B cell (primary cell): ENCODE measurements around the gene DAB2IP. TPM values are rescaled to one million over a fixed set of nuclear protein-coding genes. Genes with fewer than 3 reads are reported as not detected.

Experiments used
- ATAC-seq: fragments of 200-7000 bp; cut with Tn5 transposase; one replicate; pipeline ENCODE4 v1.10.0; 2021; ENCODE audit warnings: low read depth, mild to moderate bottlenecking, moderate number of reproducible peaks, moderate library complexity
- CTCF ChIA-PET: fragments of 350-600 bp; sonication (Branson Sonifier 250); formaldehyde crosslinking; loops from one replicate; lab custom pipeline; 2021; ENCODE audit warnings: antibody characterized with exemption, inconsistent platforms; lab: Charles Lee
- POLR2A ChIA-PET: fragments of 350-600 bp; sonication (Branson Sonifier 250); formaldehyde crosslinking; loops from one replicate; lab custom pipeline; 2021; ENCODE audit warnings: antibody characterized with exemption; lab: Charles Lee
- DNase-seq: peaks from one replicate; pipeline ENCODE4 v3.0.0; 2013
- H2AFZ ChIP-seq: 2 replicates; pipeline ENCODE4 v1.6.1; 2012; ENCODE audit warnings: mild to moderate bottlenecking, low read depth, low read length; ENCODE audit not compliant: insufficient read depth, poor library complexity, severe bottlenecking
- H3K27ac ChIP-seq, 2 donors: 1 replicate in 1 of 2; 2 replicates in 1 of 2; pipeline ENCODE4 v1.5.1; 2012 to 2013; ENCODE audit warnings: low read length in 2 of 2, mild to moderate bottlenecking in 2 of 2, moderate library complexity in 1 of 2
- H3K27me3 ChIP-seq, 4 experiments: fragments of 200-600 bp in 1 of 4; sonication (generic) in 1 of 4; replicated peaks in 1 of 4; 1 replicate in 2 of 4; 2 replicates in 2 of 4; pipeline versions ENCODE4 v1.6.1 to v1.7.0; 2013 to 2016; ENCODE audit warnings: low read length in 3 of 4, mild to moderate bottlenecking in 2 of 4, mixed read lengths in 1 of 4, moderate library complexity in 1 of 4; ENCODE audit not compliant: insufficient read depth in 4 of 4, control insufficient read depth in 3 of 4; ENCODE audit errors: control extremely low read depth in 1 of 4
- H3K36me3 ChIP-seq, 2 experiments: replicated peaks in 1 of 2; 1 replicate in 1 of 2; 2 replicates in 1 of 2; pipeline versions ENCODE4 v1.6.1 to v1.7.1; 2013; ENCODE audit warnings: low read length in 1 of 2; ENCODE audit not compliant: insufficient read depth in 2 of 2, control insufficient read depth in 1 of 2; ENCODE audit errors: control extremely low read depth in 1 of 2, extremely low read depth in 1 of 2
- H3K4me1 ChIP-seq, 2 donors: fragments of 200-600 bp in 1 of 2; sonication (generic) in 1 of 2; 1 replicate in 1 of 2; 2 replicates in 1 of 2; pipeline versions ENCODE4 v1.5.1 to v1.6.1; 2013 to 2017; ENCODE audit warnings: low read length in 2 of 2; ENCODE audit not compliant: control insufficient read depth in 2 of 2, insufficient read depth in 2 of 2
- H3K4me2 ChIP-seq: replicated peaks from 2 replicates; pipeline ENCODE3; 2012; ENCODE audit warnings: mild to moderate bottlenecking, low read depth, low read length; ENCODE audit not compliant: poor library complexity, severe bottlenecking
- H3K4me3 ChIP-seq, 5 experiments: fragments of 200-600 bp in 1 of 5; sonication (generic) in 1 of 5; 1 replicate in 3 of 5; 2 replicates in 2 of 5; pipeline versions ENCODE4 v1.5.1 to v1.7.0; 2011 to 2016; ENCODE audit warnings: low read length in 4 of 5, mild to moderate bottlenecking in 4 of 5, low read depth in 2 of 5, control low read depth in 1 of 5, moderate library complexity in 1 of 5; ENCODE audit not compliant: insufficient read depth in 1 of 5; ENCODE audit errors: control extremely low read depth in 1 of 5, extremely low read depth in 1 of 5
- H3K79me2 ChIP-seq: fragments of 200-600 bp; sonication (generic); one replicate; pipeline ENCODE4 v1.6.0; 2016; ENCODE audit warnings: low read length; ENCODE audit not compliant: control insufficient read depth, insufficient read depth
- H3K9ac ChIP-seq: fragments of 200-600 bp; sonication (generic); 2 replicates; pipeline ENCODE4 v1.6.1; 2017; ENCODE audit warnings: mild to moderate bottlenecking, low read length, moderate library complexity
- H3K9me3 ChIP-seq, 3 donors: one replicate each; pipeline versions ENCODE4 v1.6.1 to v1.7.1; 2013; ENCODE audit warnings: low read length in 2 of 3; ENCODE audit not compliant: control insufficient read depth in 2 of 3, insufficient read depth in 1 of 3; ENCODE audit errors: control extremely low read depth in 1 of 3
- H4K20me1 ChIP-seq: 2 replicates; pipeline ENCODE4 v1.6.0; 2012; ENCODE audit warnings: mild to moderate bottlenecking, low read length; ENCODE audit not compliant: insufficient read depth, control insufficient read depth, poor library complexity, severe bottlenecking
- H3K27ac Mint-ChIP-seq: one replicate; pipeline ENCODE4 v1.8.0; 2021; ENCODE audit warnings: mixed read lengths
- H3K27me3 Mint-ChIP-seq: one replicate; pipeline ENCODE4 v1.8.0; 2021; ENCODE audit warnings: mixed read lengths
- H3K4me1 Mint-ChIP-seq: one replicate; pipeline ENCODE4 v1.8.0; 2021; ENCODE audit warnings: mixed read lengths
- H3K4me3 Mint-ChIP-seq: one replicate; pipeline ENCODE4 v1.8.0; 2021; ENCODE audit warnings: mixed read lengths
- H3K9me3 Mint-ChIP-seq: one replicate; pipeline ENCODE4 v1.8.0; 2022; ENCODE audit warnings: mixed read lengths; ENCODE audit not compliant: insufficient read depth
- CTCF ChIP-seq: fragments of 200-600 bp; IDR thresholded peaks from one replicate; pipeline ENCODE4 v1.8.0; 2022; ENCODE audit warnings: antibody characterized with exemption, mild to moderate bottlenecking
- EZH2 ChIP-seq: IDR thresholded peaks from 2 replicates; pipeline ENCODE4 v1.6.1; 2012; ENCODE audit warnings: borderline replicate concordance, low read depth, mild to moderate bottlenecking, moderate library complexity, low read length; ENCODE audit not compliant: insufficient read depth, poor library complexity, severe bottlenecking
- WGBS: methylation state at CpG from one replicate; pipeline ENCODE4 v1.1.5; 2013; ENCODE audit warnings: missing lambda C conversion rate; ENCODE audit not compliant: insufficient coverage; 5-methylcytosine and 5-hydroxymethylcytosine counted together
- intact Hi-C: fragments of 100-400 bp; cut with micrococcal nuclease; formaldehyde crosslinking; loops from one replicate; pipeline ENCODE4 v1.10.0; 2022
- polyA plus RNA-seq: library from polyadenylated mRNA; depleted of rRNA; stranded (reverse); fragments of >200 nt; gene quantifications from 2 replicates; pipeline ENCODE4 v1.2.3, GENCODE V29; 2012
- total RNA-seq, 2 donors: library from RNA; stranded (reverse); fragments of 120-200 nt in 1 of 2; gene quantifications; 1 replicate in 1 of 2; 2 replicates in 1 of 2; pipeline versions ENCODE4 v1.2.3 to v1.2.4, GENCODE V29; 2013 to 2022

DAB2IP gene
- total and polyA plus RNA-seq, 2 donors (not counting 1 experiment from before 2014, with no cell fraction given), result 1.1 to 3.9 TPM

GRCh38 chr9:121633119-121633714 is 18.2 kb upstream of the DAB2IP start:
- Mint-ChIP-seq H3K27ac (no peak overlapping the region), H3K27me3 (peaks cover 24% of the 10 kb centered on the region), H3K4me1 (peaks cover 10% of the 10 kb centered on the region), H3K4me3 (no peak overlapping the region), H3K9me3 (no peaks in the 10 kb centered on the region)
- DNase-seq (no peak), ATAC-seq (no peak)
- Histone ChIP-seq H3K9ac (no peak overlapping the region), H2AFZ (no peak overlapping the region), H3K9me3 (no peaks in the 10 kb centered on the region), H3K4me3 (no peak overlapping the region), H3K27me3 (peaks cover 0 to 13% (median 1%) of the 10 kb centered on the region in 4 experiments), H3K79me2 (no peaks in the 10 kb centered on the region), H3K4me1 (peaks cover 5 to 8% of the 10 kb centered on the region in 2 donors), H3K36me3 (no peaks in the 10 kb centered on the region), H3K27ac (no peak overlapping the region), H4K20me1 (no peaks in the 10 kb centered on the region), H3K4me2 (no peak overlapping the region)
- CTCF ChIA-PET, result no interaction called here
- POLR2A ChIA-PET, result no interaction called here
- no peak for TF ChIP-seq EZH2
- no peak for TF ChIP-seq CTCF
- intact Hi-C loops, result no loop called here
- 89% methylated on average over 5 of the region's 9 CpGs for WGBS

GRCh38 chr9:121633736-121634135 is 17.7 kb upstream of the DAB2IP start:
- Mint-ChIP-seq H3K9me3 (no peaks in the 10 kb centered on the region), H3K27ac (no peak overlapping the region), H3K4me1 (peaks cover 10% of the 10 kb centered on the region), H3K27me3 (peaks cover 26% of the 10 kb centered on the region), H3K4me3 (no peak overlapping the region)
- TF ChIP-seq CTCF (no peak), EZH2 (no peak)
- ChIA-PET POLR2A (no interaction called here), CTCF (no interaction called here)
- Histone ChIP-seq H3K4me2 (no peak overlapping the region), H4K20me1 (no peaks in the 10 kb centered on the region), H3K4me3 (no peak overlapping the region), H3K9ac (no peak overlapping the region), H3K27ac (no peak overlapping the region), H3K4me1 (peaks cover 5 to 8% of the 10 kb centered on the region in 2 donors), H2AFZ (no peak overlapping the region), H3K36me3 (no peaks in the 10 kb centered on the region), H3K9me3 (no peaks in the 10 kb centered on the region), H3K79me2 (no peaks in the 10 kb centered on the region), H3K27me3 (peaks cover 0 to 13% (median 1%) of the 10 kb centered on the region in 4 experiments)
- DNase-seq (no peak), ATAC-seq (no peak)
- intact Hi-C loops, result no loop called here
- 69% methylated on average over 1 of the region's 1 CpG for whole genome bisulfite sequencing
